Measurements from ENCODE around the gene PIGR. TPM values are rescaled to one million over a fixed set of nuclear protein-coding genes. Genes with fewer than 3 reads are reported as not detected.

Gene PIGR
- total RNA-seq, 2 donors from 2014 or later: not detected

DNA sequence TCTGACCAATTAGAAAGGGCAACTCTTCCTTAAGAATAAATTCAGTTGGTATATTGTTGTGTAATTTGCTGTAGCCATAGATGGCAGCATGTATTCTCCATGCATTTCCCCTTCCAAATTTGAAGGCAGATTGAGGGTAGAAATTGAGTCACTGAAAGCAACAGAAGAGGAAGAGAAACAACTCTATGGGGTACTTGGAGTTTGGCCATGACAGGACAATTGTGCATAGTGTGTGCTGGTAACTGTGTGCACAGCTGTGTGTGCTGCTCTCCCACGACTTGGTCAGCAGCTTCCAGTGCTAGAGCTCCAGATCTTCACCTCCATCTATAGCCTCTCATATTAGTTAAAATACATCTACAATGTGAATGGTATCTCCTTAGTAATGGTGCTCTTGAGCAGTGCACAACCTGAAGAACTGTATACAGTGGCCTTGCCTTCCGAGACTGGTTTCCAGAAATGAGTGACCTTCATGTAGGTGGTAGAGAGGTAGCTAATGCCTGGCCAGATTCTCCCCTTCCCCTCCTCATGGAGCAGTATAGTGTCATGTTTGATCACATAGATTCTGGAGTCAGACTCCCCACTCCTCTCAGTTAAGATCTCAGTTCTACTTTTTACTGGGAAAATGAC is 24.9 kb upstream of the PIGR start:
- WGBS, 2 experiments (ENCODE audit: insufficient coverage in 1 of 2, insufficient read length in 1 of 2): 85 to 100% methylated on average over 1 to 2 of the region's 2 CpGs
- H3K27me3 Mint-ChIP-seq (ENCODE audit: insufficient read depth): peaks cover 27% of the 10 kb centered on the region
- no peak overlapping the region for H3K27ac ChIP-seq (ENCODE audit: low read depth, low read length)

DNA sequence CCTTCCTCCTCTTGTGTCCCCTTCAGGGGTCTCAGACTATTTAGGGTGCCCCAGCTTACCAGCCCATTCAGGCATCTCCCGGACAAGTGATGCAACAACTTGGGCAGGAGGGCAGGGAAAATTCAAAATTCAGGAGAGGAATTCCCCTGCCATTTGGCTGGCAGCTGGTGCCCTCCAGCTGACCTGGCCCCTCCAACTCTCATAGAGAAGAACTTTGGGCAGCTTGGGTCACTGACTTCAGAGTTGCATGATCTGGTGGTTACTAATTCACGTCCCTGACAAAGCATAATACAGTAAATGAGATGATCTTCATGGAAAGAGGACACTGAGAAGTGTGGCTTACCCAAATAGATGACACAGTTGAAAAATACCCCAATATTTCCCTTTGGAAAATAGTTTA is 24.2 kb upstream of the PIGR start, which contains the start of gene FCAMR:
FCAMR (minus strand) TSS at position 15 of the 400 bp plus-strand sequence. CDS start 335 bp downstream, outside the sequence.
- peaks cover 9% of the 10 kb centered on the region for H3K27me3 ChIP-seq (ENCODE audit: control insufficient read depth, insufficient read depth, low read length, poor library complexity, severe bottlenecking)
- TF ChIP-seq, protein P1, sequence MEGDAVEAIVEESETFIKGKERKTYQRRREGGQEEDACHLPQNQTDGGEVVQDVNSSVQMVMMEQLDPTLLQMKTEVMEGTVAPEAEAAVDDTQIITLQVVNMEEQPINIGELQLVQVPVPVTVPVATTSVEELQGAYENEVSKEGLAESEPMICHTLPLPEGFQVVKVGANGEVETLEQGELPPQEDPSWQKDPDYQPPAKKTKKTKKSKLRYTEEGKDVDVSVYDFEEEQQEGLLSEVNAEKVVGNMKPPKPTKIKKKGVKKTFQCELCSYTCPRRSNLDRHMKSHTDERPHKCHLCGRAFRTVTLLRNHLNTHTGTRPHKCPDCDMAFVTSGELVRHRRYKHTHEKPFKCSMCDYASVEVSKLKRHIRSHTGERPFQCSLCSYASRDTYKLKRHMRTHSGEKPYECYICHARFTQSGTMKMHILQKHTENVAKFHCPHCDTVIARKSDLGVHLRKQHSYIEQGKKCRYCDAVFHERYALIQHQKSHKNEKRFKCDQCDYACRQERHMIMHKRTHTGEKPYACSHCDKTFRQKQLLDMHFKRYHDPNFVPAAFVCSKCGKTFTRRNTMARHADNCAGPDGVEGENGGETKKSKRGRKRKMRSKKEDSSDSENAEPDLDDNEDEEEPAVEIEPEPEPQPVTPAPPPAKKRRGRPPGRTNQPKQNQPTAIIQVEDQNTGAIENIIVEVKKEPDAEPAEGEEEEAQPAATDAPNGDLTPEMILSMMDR (conservative IDR thresholded peaks at IDR 0.05): no peak
- no peaks in the 10 kb centered on the region for H3K9me3 ChIP-seq (ENCODE audit: control insufficient read depth, low read length)
- no peak within 1 kb of the TSS for H3K4me3 ChIP-seq (ENCODE audit: low read length)
- Mint-ChIP-seq H3K9me3 (no peaks in the 10 kb centered on the region), H3K27me3 (ENCODE audit: insufficient read depth) (peaks cover 27% of the 10 kb centered on the region), H3K4me1 (peaks cover 9% of the 10 kb centered on the region), H3K36me3 (ENCODE audit: low read depth) (no peaks in the 10 kb centered on the region), H3K4me3 (no peak within 1 kb of the TSS), H3K27ac (no peak within 1 kb of the TSS)
- H3K9ac ChIP-seq (ENCODE audit: extremely low read depth, low read length, poor library complexity, severe bottlenecking): no peak within 1 kb of the TSS
- H3K4me1 ChIP-seq (ENCODE audit: control insufficient read depth, insufficient read depth, low read length): peaks cover 10% of the 10 kb centered on the region
- H3K27ac ChIP-seq (ENCODE audit: low read depth, low read length): no peak within 1 kb of the TSS
- 91% methylated on average over 2 of the region's 2 CpGs; no CpG with 5 or more reads in 1 of the 2 experiments for WGBS, 2 experiments (ENCODE audit: insufficient coverage in 1 of 2, insufficient read length in 1 of 2)
- DNase-seq: no peak
- H3K36me3 ChIP-seq (ENCODE audit: control insufficient read depth, insufficient read depth, low read length): no peaks in the 10 kb centered on the region

More for the DNA sequence above, 24.9 kb upstream of the PIGR start:
- no peaks in the 10 kb centered on the region for H3K9me3 ChIP-seq (ENCODE audit: control insufficient read depth, low read length)
- H3K4me1 ChIP-seq (ENCODE audit: control insufficient read depth, insufficient read depth, low read length): peaks cover 10% of the 10 kb centered on the region
- peaks cover 9% of the 10 kb centered on the region for H3K4me1 Mint-ChIP-seq
- TF ChIP-seq, protein P1 (conservative IDR thresholded peaks at IDR 0.05): no peak
- no peaks in the 10 kb centered on the region for H3K36me3 Mint-ChIP-seq (ENCODE audit: low read depth)
- H3K4me3 Mint-ChIP-seq: no peak overlapping the region
- no peak for DNase-seq
- no peak overlapping the region for H3K27ac Mint-ChIP-seq
- no peak overlapping the region for H3K9ac ChIP-seq (ENCODE audit: extremely low read depth, low read length, poor library complexity, severe bottlenecking)
- H3K36me3 ChIP-seq (ENCODE audit: control insufficient read depth, insufficient read depth, low read length): no peaks in the 10 kb centered on the region
- no peak overlapping the region for H3K4me3 ChIP-seq (ENCODE audit: low read length)
- H3K27me3 ChIP-seq (ENCODE audit: control insufficient read depth, insufficient read depth, low read length, poor library complexity, severe bottlenecking): peaks cover 9% of the 10 kb centered on the region
- H3K9me3 Mint-ChIP-seq: no peaks in the 10 kb centered on the region

DNA sequence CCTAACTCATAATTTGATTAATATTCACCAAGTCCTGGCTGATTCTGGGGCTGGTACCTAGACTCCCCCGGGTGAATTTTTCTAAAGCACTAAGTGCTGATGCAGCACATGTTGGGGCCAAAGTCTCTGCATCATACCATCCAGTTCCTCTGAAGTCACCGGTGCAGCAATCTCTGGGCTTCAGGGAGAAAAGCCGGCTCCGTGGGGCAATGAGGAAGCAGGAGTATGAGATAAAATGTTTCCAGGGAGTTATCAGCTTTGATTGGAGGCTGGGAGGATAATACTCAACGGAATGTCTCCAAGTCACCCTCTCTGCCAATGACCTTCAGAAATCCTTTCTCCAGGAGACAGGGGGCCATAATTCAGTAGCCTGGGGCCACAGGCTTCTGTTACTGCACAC is 22.8 kb upstream of the PIGR start:
- Mint-ChIP-seq H3K9me3 (no peaks in the 10 kb centered on the region), H3K4me1 (peaks cover 9% of the 10 kb centered on the region), H3K27ac (no peak overlapping the region), H3K36me3 (ENCODE audit: low read depth) (no peaks in the 10 kb centered on the region), H3K4me3 (no peak overlapping the region), H3K27me3 (ENCODE audit: insufficient read depth) (peaks cover 28% of the 10 kb centered on the region)
- H3K36me3 ChIP-seq (ENCODE audit: control insufficient read depth, insufficient read depth, low read length): no peaks in the 10 kb centered on the region
- H3K27ac ChIP-seq (ENCODE audit: low read depth, low read length): no peak overlapping the region
- H3K4me1 ChIP-seq (ENCODE audit: control insufficient read depth, insufficient read depth, low read length): peaks cover 10% of the 10 kb centered on the region
- TF ChIP-seq, protein P1 (conservative IDR thresholded peaks at IDR 0.05): no peak
- peaks cover 9% of the 10 kb centered on the region for H3K27me3 ChIP-seq (ENCODE audit: control insufficient read depth, insufficient read depth, low read length, poor library complexity, severe bottlenecking)
- H3K9me3 ChIP-seq (ENCODE audit: control insufficient read depth, low read length): no peaks in the 10 kb centered on the region
- H3K9ac ChIP-seq (ENCODE audit: extremely low read depth, low read length, poor library complexity, severe bottlenecking): no peak overlapping the region
- WGBS, 2 experiments (ENCODE audit: insufficient coverage in 1 of 2, insufficient read length in 1 of 2): 76% methylated on average over 5 of the region's 5 CpGs; no CpG with 5 or more reads in 1 of the 2 experiments
- H3K4me3 ChIP-seq (ENCODE audit: low read length): no peak overlapping the region
- DNase-seq: no peak
